GM12878 (cell line): ENCODE data around the gene COL17A1.

ENCODE experiments used
- CREM ChIP-seq: IDR thresholded peaks from 2 replicates; pipeline ENCODE4 v1.6.1; 2014; ENCODE audit warnings: antibody characterized with exemption, low read depth
- EZH2 ChIP-seq: IDR thresholded peaks from 2 replicates; pipeline ENCODE4 v1.6.1; 2012; ENCODE audit warnings: low read depth, mild to moderate bottlenecking, control low read depth, inconsistent platforms, low read length, borderline replicate concordance; ENCODE audit not compliant: control insufficient read depth
- MYC ChIP-seq: IDR thresholded peaks from 2 replicates; pipeline ENCODE4 v1.6.1; 2011; ENCODE audit warnings: mild to moderate bottlenecking, low read length, moderate library complexity, inconsistent platforms; ENCODE audit not compliant: insufficient read depth, insufficient replicate concordance, insufficient read length, severe bottlenecking
- POLR2A ChIP-seq: IDR thresholded peaks from 2 replicates; pipeline ENCODE4 v1.6.1; 2011; ENCODE audit warnings: low read depth, mild to moderate bottlenecking, low read length
- SIN3A ChIP-seq: IDR thresholded peaks from 2 replicates; pipeline ENCODE4 v1.6.1; 2012; ENCODE audit warnings: low read depth, low read length, improper control_type of control experiment
- SIX5 ChIP-seq: IDR thresholded peaks from 2 replicates; pipeline ENCODE4 v1.6.1; 2011; ENCODE audit warnings: mild to moderate bottlenecking, low read depth, low read length, moderate library complexity; ENCODE audit not compliant: severe bottlenecking
- TAF1 ChIP-seq: IDR thresholded peaks from 2 replicates; pipeline ENCODE4 v1.6.1; 2011; ENCODE audit warnings: mild to moderate bottlenecking, low read depth, low read length, borderline replicate concordance
- TCF3 ChIP-seq: IDR thresholded peaks from 2 replicates; pipeline ENCODE4 v1.6.1; 2012; ENCODE audit warnings: low read depth, mild to moderate bottlenecking, low read length, borderline replicate concordance; ENCODE audit not compliant: insufficient read depth
- TF ChIP-seq, protein P1 (sequence below), 3 experiments: IDR thresholded peaks in 2 of 3; conservative IDR thresholded peaks in 1 of 3; 2 replicates each; pipeline ENCODE4 v1.5.1; 2011; ENCODE audit warnings: low read depth in 3 of 3, low read length in 3 of 3, mild to moderate bottlenecking in 3 of 3, control low read depth in 2 of 3, moderate library complexity in 2 of 3, inconsistent platforms in 1 of 3, mixed read lengths in 1 of 3; ENCODE audit not compliant: control insufficient read depth in 2 of 3, insufficient read depth in 1 of 3; ENCODE audit errors: extremely low read depth in 1 of 3
- TF ChIP-seq, protein P2 (sequence below): IDR thresholded peaks from 2 replicates; pipeline ENCODE4 v1.6.1; 2011; ENCODE audit warnings: mild to moderate bottlenecking, low read depth, low read length, moderate library complexity; ENCODE audit not compliant: insufficient replicate concordance
- TF ChIP-seq, protein P3 (sequence below): fragments of 450-650 bp; IDR thresholded peaks from 2 replicates; pipeline ENCODE4 v1.6.1; 2016; ENCODE audit warnings: mild to moderate bottlenecking

DNA sequence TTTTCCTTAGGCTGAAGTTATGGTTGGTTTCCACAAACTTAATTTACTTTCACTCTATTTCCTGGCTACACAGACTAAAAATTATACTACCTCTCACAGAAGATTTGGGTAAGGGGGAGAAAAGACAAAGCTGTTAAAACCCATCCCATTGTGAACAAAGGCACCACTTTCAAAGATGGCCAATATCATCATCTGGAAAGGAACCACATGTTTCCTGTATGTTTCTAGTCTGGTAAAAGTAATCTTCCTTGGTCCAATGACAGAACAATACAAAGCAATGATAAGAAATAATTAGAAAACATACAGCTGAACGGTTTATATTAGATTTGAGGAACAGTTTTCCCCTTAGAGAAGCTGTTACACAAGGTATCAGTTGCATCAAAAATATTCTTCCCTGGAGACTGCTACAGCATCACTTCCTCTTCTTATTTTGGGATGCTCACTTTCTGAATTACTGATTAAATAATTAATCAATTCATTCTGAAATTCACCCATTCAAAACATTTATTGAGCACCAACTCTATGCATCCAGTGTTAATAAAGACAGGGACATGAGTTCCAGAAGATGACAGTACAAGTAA lies 27.8 kb upstream of the COL17A1 start:
- TF ChIP-seq TAF1 (no peak), SIX5 (no peak), SIN3A (no peak), POLR2A (no peak), TCF3 (no peak), EZH2 (no peak), MYC (no peak), CREM (no peak)
- TF ChIP-seq, protein P1, sequence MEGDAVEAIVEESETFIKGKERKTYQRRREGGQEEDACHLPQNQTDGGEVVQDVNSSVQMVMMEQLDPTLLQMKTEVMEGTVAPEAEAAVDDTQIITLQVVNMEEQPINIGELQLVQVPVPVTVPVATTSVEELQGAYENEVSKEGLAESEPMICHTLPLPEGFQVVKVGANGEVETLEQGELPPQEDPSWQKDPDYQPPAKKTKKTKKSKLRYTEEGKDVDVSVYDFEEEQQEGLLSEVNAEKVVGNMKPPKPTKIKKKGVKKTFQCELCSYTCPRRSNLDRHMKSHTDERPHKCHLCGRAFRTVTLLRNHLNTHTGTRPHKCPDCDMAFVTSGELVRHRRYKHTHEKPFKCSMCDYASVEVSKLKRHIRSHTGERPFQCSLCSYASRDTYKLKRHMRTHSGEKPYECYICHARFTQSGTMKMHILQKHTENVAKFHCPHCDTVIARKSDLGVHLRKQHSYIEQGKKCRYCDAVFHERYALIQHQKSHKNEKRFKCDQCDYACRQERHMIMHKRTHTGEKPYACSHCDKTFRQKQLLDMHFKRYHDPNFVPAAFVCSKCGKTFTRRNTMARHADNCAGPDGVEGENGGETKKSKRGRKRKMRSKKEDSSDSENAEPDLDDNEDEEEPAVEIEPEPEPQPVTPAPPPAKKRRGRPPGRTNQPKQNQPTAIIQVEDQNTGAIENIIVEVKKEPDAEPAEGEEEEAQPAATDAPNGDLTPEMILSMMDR (IDR thresholded peaks at IDR 0.05 in 2 of 3, conservative IDR thresholded peaks at IDR 0.05 in 1 of 3; ENCODE audit: control insufficient read depth in 2 of 3, extremely low read depth in 1 of 3, insufficient read depth in 1 of 3, low read depth in 3 of 3, low read length in 3 of 3), result no peak
- TF ChIP-seq, protein P2, sequence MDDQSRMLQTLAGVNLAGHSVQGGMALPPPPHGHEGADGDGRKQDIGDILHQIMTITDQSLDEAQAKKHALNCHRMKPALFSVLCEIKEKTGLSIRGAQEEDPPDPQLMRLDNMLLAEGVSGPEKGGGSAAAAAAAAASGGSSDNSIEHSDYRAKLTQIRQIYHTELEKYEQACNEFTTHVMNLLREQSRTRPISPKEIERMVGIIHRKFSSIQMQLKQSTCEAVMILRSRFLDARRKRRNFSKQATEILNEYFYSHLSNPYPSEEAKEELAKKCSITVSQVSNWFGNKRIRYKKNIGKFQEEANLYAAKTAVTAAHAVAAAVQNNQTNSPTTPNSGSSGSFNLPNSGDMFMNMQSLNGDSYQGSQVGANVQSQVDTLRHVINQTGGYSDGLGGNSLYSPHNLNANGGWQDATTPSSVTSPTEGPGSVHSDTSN, result no peak
- TF ChIP-seq, protein P3, sequence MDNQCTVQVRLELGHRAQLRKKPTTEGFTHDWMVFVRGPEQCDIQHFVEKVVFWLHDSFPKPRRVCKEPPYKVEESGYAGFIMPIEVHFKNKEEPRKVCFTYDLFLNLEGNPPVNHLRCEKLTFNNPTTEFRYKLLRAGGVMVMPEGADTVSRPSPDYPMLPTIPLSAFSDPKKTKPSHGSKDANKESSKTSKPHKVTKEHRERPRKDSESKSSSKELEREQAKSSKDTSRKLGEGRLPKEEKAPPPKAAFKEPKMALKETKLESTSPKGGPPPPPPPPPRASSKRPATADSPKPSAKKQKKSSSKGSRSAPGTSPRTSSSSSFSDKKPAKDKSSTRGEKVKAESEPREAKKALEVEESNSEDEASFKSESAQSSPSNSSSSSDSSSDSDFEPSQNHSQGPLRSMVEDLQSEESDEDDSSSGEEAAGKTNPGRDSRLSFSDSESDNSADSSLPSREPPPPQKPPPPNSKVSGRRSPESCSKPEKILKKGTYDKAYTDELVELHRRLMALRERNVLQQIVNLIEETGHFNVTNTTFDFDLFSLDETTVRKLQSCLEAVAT, result no peak
